SK-N-SH (cell line): ENCODE data around the gene COMMD6. TPM values are rescaled to one million over a fixed set of nuclear protein-coding genes. Genes with fewer than 3 reads are reported as not detected.

Experiments
- CTCF ChIA-PET: fragments of 300-600, 350-600 bp; formaldehyde crosslinking; extraction: SDS; loops from one replicate; lab custom pipeline; 2021; lab: Yijun Ruan, JAX
- POLR2A ChIA-PET: fragments of 350-600 bp; sonication (Branson Sonifier 250); formaldehyde crosslinking; extraction: SDS; loops from one replicate; lab custom pipeline; 2020; ENCODE audit warnings: antibody characterized with exemption, inconsistent platforms; lab: Yijun Ruan, JAX
- DNase-seq: peaks from one replicate; pipeline ENCODE4 v3.0.0; 2012
- H2AFZ ChIP-seq: fragments of 200-600 bp; sonication (generic); 2 replicates; pipeline ENCODE4 v1.8.1; 2016; ENCODE audit warnings: antibody characterized with exemption, mild to moderate bottlenecking, low read depth
- H3F3A ChIP-seq: fragments of 200-600 bp; sonication (generic); replicated peaks from 2 replicates; pipeline ENCODE3; 2016; ENCODE audit warnings: antibody characterized with exemption, mild to moderate bottlenecking; ENCODE audit not compliant: insufficient read depth
- H3K27ac ChIP-seq, 2 experiments: fragments of 200-500 bp in 1 of 2; fragments of 200-600 bp in 1 of 2; sonication (Bioruptor generic) in 1 of 2; sonication (generic), shearing (Covaris generic) in 1 of 2; 2 replicates each; pipeline versions ENCODE4 v1.5.1 to v1.6.1; 2014 to 2016; ENCODE audit warnings: low read depth in 2 of 2, inconsistent platforms in 1 of 2, low read length in 1 of 2, mild to moderate bottlenecking in 1 of 2, mixed read lengths in 1 of 2
- H3K27me3 ChIP-seq: fragments of 200-600 bp; sonication (generic), shearing (Covaris generic); 2 replicates; pipeline ENCODE4 v1.6.1; 2016; ENCODE audit warnings: mixed run types; ENCODE audit not compliant: insufficient read depth
- H3K36me3 ChIP-seq, 2 experiments: fragments of 200-500 bp in 1 of 2; fragments of 200-600 bp in 1 of 2; sonication (Bioruptor generic) in 1 of 2; sonication (generic) in 1 of 2; replicated peaks in 1 of 2; 2 replicates each; pipeline versions ENCODE3 to v1.5.1; 2014 to 2016; ENCODE audit warnings: low read length in 1 of 2, mild to moderate bottlenecking in 1 of 2; ENCODE audit not compliant: insufficient read depth in 2 of 2, control insufficient read depth in 1 of 2
- H3K4me1 ChIP-seq, 2 experiments: fragments of 200-500 bp in 1 of 2; fragments of 200-600 bp in 1 of 2; sonication (Bioruptor generic) in 1 of 2; sonication (generic), shearing (Covaris generic) in 1 of 2; 2 replicates each; pipeline versions ENCODE4 v1.5.1 to v1.6.1; 2014 to 2016; ENCODE audit warnings: low read depth in 1 of 2, low read length in 1 of 2, mixed run types in 1 of 2; ENCODE audit not compliant: insufficient read depth in 2 of 2, control insufficient read depth in 1 of 2
- H3K4me2 ChIP-seq: fragments of 200-600 bp; sonication (generic), shearing (Covaris generic); 2 replicates; pipeline ENCODE4 v1.6.1; 2017; ENCODE audit warnings: mixed run types
- H3K4me3 ChIP-seq, 2 experiments: fragments of 200-500 bp in 1 of 2; fragments of 200-600 bp in 1 of 2; sonication (Bioruptor generic) in 1 of 2; sonication (generic), shearing (Covaris generic) in 1 of 2; 2 replicates each; pipeline versions ENCODE4 v1.5.1 to v1.8.1; 2014 to 2016; ENCODE audit warnings: low read depth in 2 of 2, inconsistent platforms in 1 of 2, low read length in 1 of 2, mild to moderate bottlenecking in 1 of 2, mixed read lengths in 1 of 2, moderate library complexity in 1 of 2
- H3K79me2 ChIP-seq: fragments of 200-600 bp; sonication (generic); 2 replicates; pipeline ENCODE4 v1.8.1; 2017; ENCODE audit warnings: mild to moderate bottlenecking; ENCODE audit not compliant: insufficient read depth
- H3K9ac ChIP-seq: fragments of 200-600 bp; sonication (generic); 2 replicates; pipeline ENCODE4 v1.6.1; 2017; ENCODE audit warnings: mixed run types
- H3K9me2 ChIP-seq: fragments of 200-600 bp; sonication (generic); 2 replicates; pipeline ENCODE4 v1.6.1; 2017; ENCODE audit warnings: mixed run types
- H3K9me3 ChIP-seq: fragments of 200-600 bp; sonication (generic); 2 replicates; pipeline ENCODE4 v1.6.1; 2017; ENCODE audit warnings: mixed run types, mild to moderate bottlenecking, moderate library complexity
- H4K20me1 ChIP-seq: fragments of 200-600 bp; sonication (generic); 2 replicates; pipeline ENCODE4 v1.6.1; 2017; ENCODE audit warnings: mild to moderate bottlenecking, mixed run types; ENCODE audit not compliant: insufficient read depth
- CHD2 ChIP-seq: fragments of 150-350 bp; IDR thresholded peaks from 2 replicates; pipeline ENCODE4 v1.6.1; 2018; ENCODE audit warnings: low read length; ENCODE audit not compliant: partially characterized antibody
- ELF1 ChIP-seq: IDR thresholded peaks from 2 replicates; pipeline ENCODE4 v1.4.0; 2012
- EP300 ChIP-seq, 2 experiments: IDR thresholded peaks; 2 replicates each; pipeline versions ENCODE4 v1.4.0 to v1.6.1; 2012; ENCODE audit warnings: borderline replicate concordance in 1 of 2, low read depth in 1 of 2, low read length in 1 of 2
- FOXJ3 ChIP-seq: sonication (generic); formaldehyde crosslinking; IDR thresholded peaks from 2 replicates; pipeline ENCODE4 v1.5.1; 2020; ENCODE audit warnings: mild to moderate bottlenecking, missing genetic modification reagents
- FOXM1 ChIP-seq: IDR thresholded peaks from 2 replicates; pipeline ENCODE4 v1.4.0; 2012; ENCODE audit warnings: low read depth, mild to moderate bottlenecking
- GATA2 ChIP-seq: sonication (generic); formaldehyde crosslinking; IDR thresholded peaks from 2 replicates; pipeline ENCODE4 v1.5.0; 2020; ENCODE audit warnings: mild to moderate bottlenecking, missing genetic modification reagents
- MEF2A ChIP-seq: IDR thresholded peaks from 2 replicates; pipeline ENCODE4 v1.4.0; 2012; ENCODE audit warnings: low read depth, borderline replicate concordance
- NFIC ChIP-seq: IDR thresholded peaks from 2 replicates; pipeline ENCODE4 v1.4.0; 2012; ENCODE audit warnings: borderline replicate concordance
- RCOR1 ChIP-seq: fragments of 150-350 bp; IDR thresholded peaks from 2 replicates; pipeline ENCODE4 v1.6.1; 2017; ENCODE audit warnings: antibody characterized with exemption, low read length
- RFX5 ChIP-seq: IDR thresholded peaks from 2 replicates; pipeline ENCODE4 v1.6.1; 2012; ENCODE audit warnings: mild to moderate bottlenecking, improper control_type of control experiment, low read length
- RXRA ChIP-seq: IDR thresholded peaks from 2 replicates; pipeline ENCODE4 v1.4.0; 2012; ENCODE audit warnings: low read depth, mild to moderate bottlenecking, borderline replicate concordance
- TCF12 ChIP-seq: IDR thresholded peaks from 2 replicates; pipeline ENCODE4 v1.4.0; 2012
- YY1 ChIP-seq: IDR thresholded peaks from 2 replicates; pipeline ENCODE4 v1.4.0; 2012; ENCODE audit warnings: low read depth, mild to moderate bottlenecking
- WGBS: methylation state at CpG from one replicate; pipeline ENCODE4 v1.1.6; 2017; ENCODE audit warnings: low lambda C conversion rate; 5-methylcytosine and 5-hydroxymethylcytosine counted together
- polyA plus RNA-seq, 3 experiments: library from polyadenylated mRNA; depleted of rRNA; stranded (reverse); fragments of >200 nt; gene quantifications; 2 replicates each; pipeline ENCODE4 v1.2.3, GENCODE V29; 2012
- TF ChIP-seq, protein P1 (sequence below): IDR thresholded peaks from 2 replicates; pipeline ENCODE4 v1.4.0; 2012; ENCODE audit warnings: low read depth, borderline replicate concordance
- TF ChIP-seq, protein P2 (sequence below): fragments of 200-600 bp; sonication (generic); IDR thresholded peaks from 2 replicates; pipeline ENCODE4 v1.6.1; 2017; ENCODE audit warnings: antibody characterized with exemption, mild to moderate bottlenecking, moderate library complexity
- TF ChIP-seq, protein P3 (sequence below): fragments of 150-350 bp; IDR thresholded peaks from 2 replicates; pipeline ENCODE4 v1.6.1; 2017; ENCODE audit warnings: antibody characterized with exemption, low read length, low read depth, borderline replicate concordance
- TF ChIP-seq, protein P4 (sequence below): IDR thresholded peaks from 2 replicates; pipeline ENCODE4 v1.6.1; 2012; ENCODE audit warnings: mild to moderate bottlenecking, low read depth, low read length, moderate library complexity
- TF ChIP-seq, protein P5 (sequence below): IDR thresholded peaks from 2 replicates; pipeline ENCODE4; 2012

The COMMD6 gene
- polyA plus RNA-seq, 1 of the 3 experiments (the other 2 are of a cell fraction): 76.9 TPM

DNA sequence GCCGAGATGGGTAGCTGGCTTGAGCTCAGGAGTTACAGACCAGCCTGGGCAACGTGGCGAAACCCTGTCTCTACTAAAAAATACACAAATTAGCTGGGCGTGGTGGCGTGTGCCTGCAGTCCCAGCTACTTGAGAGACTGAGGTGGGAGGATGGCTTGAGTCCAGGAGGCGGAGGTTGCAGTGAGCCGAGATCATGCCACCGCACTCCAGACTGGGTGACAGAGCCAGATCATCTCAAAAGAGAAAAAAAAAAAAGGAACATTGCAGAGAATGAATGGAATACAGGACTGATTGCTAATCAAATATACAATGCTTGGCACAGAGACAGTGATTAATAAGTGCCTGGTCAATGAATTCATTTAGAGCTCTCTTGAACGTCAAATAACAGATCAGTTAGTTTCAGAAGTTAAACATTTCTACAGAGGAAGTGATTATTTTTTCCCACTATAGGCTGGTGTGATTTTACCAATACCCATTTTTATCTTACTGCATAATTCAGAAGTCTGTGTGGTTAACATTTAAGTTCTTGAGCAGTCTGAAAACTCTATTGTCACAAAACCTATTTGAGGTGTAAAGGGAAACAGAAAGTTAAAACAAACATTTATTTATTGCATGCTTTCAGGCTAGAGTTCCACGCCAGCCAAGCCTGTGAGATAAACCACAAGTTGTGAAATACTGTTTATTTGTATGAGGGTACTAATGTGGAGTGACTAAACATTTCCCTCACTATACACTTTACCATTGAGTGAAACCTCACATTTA is 48.0 kb downstream of the COMMD6 start (continued):
- TF ChIP-seq YY1 (no peak), EP300 (IDR thresholded peaks at IDR 0.05; ENCODE audit: borderline replicate concordance in 1 of 2, low read depth in 1 of 2, low read length in 1 of 2) (no peak), TCF12 (no peak)

DNA sequence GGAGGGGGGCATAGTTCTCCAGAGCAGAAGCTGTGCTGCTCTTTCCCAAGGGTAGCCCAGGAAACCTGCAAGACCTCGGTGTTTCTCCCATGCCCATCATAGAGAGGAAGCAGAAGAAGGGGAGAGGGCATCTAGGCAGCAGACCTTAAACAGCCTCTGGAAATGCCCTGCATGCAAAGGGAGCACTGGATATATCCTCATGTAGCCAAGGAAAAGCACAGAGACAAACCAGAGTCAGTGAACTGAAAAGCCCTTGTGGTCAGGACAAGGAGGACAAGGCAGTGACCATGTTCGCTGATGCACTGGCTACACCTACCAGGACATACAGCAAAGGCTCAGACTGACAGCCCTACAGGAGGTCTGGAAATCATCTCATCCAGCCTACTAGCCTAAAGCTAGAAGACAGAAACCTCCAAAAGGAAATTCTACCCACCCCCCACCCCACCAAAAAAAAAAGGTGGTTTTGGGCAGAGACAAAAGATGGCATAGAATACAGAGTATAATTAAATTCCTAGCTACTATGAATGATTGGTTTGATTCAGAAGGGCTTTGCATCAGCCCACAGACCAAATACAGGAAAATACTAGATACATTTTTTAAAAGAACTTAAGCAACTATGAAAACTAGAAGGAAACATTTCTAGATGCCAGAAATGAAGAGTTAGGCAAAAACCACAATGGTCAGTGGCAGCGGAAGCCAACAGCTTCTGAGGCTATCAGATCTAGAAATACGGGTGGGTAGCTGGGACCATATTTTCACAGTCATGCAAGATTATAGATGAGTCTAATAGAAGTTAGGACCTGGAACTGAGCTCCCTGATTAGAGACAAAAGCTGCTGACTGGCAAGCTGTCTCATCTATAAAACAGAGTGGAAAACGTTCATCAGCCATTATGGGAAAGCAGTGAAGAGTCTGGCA is 51.2 kb downstream of the COMMD6 start:
- H3K4me2 ChIP-seq: peak overlapping the region; percentile 12; the same call in 1 of the 2 replicates
- 65% methylated on average over 5 of the region's 5 CpGs for WGBS
- H3K27me3 ChIP-seq: no peaks in the 10 kb centered on the region
- H3K4me1 ChIP-seq: peaks cover 3 to 8% of the 10 kb centered on the region in 2 experiments; a peak in 2 of 4 replicates
- ChIA-PET POLR2A (interaction anchor here (0.6 kb wide), 2 partner anchors 36 to 56 kb away, joined by 3 to 4 read pairs; no protein-coding TSS in a partner anchor), CTCF (interaction anchor here (1.2 kb wide), 1 partner anchor 114 kb away, joined by 5 read pairs; no protein-coding TSS in a partner anchor)
- peak overlapping the region; percentile 37 for H2AFZ ChIP-seq
- TF ChIP-seq RXRA (no peak), RFX5 (no peak), EP300 (IDR thresholded peaks at IDR 0.05; ENCODE audit: borderline replicate concordance in 1 of 2, low read depth in 1 of 2, low read length in 1 of 2) (no peak), FOXJ3 (CRISPR knock-in tag) (no peak), GATA2 (CRISPR knock-in tag) (no peak), MEF2A (no peak), FOXM1 (no peak), YY1 (no peak), NFIC (no peak), RCOR1 (no peak), ELF1 (no peak), CHD2 (no peak)
- TF ChIP-seq, protein P1, sequence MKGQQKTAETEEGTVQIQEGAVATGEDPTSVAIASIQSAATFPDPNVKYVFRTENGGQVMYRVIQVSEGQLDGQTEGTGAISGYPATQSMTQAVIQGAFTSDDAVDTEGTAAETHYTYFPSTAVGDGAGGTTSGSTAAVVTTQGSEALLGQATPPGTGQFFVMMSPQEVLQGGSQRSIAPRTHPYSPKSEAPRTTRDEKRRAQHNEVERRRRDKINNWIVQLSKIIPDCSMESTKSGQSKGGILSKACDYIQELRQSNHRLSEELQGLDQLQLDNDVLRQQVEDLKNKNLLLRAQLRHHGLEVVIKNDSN: no peak
- TF ChIP-seq, protein P2, sequence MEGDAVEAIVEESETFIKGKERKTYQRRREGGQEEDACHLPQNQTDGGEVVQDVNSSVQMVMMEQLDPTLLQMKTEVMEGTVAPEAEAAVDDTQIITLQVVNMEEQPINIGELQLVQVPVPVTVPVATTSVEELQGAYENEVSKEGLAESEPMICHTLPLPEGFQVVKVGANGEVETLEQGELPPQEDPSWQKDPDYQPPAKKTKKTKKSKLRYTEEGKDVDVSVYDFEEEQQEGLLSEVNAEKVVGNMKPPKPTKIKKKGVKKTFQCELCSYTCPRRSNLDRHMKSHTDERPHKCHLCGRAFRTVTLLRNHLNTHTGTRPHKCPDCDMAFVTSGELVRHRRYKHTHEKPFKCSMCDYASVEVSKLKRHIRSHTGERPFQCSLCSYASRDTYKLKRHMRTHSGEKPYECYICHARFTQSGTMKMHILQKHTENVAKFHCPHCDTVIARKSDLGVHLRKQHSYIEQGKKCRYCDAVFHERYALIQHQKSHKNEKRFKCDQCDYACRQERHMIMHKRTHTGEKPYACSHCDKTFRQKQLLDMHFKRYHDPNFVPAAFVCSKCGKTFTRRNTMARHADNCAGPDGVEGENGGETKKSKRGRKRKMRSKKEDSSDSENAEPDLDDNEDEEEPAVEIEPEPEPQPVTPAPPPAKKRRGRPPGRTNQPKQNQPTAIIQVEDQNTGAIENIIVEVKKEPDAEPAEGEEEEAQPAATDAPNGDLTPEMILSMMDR: no peak
- TF ChIP-seq, protein P3, sequence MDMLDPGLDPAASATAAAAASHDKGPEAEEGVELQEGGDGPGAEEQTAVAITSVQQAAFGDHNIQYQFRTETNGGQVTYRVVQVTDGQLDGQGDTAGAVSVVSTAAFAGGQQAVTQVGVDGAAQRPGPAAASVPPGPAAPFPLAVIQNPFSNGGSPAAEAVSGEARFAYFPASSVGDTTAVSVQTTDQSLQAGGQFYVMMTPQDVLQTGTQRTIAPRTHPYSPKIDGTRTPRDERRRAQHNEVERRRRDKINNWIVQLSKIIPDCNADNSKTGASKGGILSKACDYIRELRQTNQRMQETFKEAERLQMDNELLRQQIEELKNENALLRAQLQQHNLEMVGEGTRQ: no peak
- TF ChIP-seq, protein P4, sequence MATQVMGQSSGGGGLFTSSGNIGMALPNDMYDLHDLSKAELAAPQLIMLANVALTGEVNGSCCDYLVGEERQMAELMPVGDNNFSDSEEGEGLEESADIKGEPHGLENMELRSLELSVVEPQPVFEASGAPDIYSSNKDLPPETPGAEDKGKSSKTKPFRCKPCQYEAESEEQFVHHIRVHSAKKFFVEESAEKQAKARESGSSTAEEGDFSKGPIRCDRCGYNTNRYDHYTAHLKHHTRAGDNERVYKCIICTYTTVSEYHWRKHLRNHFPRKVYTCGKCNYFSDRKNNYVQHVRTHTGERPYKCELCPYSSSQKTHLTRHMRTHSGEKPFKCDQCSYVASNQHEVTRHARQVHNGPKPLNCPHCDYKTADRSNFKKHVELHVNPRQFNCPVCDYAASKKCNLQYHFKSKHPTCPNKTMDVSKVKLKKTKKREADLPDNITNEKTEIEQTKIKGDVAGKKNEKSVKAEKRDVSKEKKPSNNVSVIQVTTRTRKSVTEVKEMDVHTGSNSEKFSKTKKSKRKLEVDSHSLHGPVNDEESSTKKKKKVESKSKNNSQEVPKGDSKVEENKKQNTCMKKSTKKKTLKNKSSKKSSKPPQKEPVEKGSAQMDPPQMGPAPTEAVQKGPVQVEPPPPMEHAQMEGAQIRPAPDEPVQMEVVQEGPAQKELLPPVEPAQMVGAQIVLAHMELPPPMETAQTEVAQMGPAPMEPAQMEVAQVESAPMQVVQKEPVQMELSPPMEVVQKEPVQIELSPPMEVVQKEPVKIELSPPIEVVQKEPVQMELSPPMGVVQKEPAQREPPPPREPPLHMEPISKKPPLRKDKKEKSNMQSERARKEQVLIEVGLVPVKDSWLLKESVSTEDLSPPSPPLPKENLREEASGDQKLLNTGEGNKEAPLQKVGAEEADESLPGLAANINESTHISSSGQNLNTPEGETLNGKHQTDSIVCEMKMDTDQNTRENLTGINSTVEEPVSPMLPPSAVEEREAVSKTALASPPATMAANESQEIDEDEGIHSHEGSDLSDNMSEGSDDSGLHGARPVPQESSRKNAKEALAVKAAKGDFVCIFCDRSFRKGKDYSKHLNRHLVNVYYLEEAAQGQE: no peak
- TF ChIP-seq, protein P5, sequence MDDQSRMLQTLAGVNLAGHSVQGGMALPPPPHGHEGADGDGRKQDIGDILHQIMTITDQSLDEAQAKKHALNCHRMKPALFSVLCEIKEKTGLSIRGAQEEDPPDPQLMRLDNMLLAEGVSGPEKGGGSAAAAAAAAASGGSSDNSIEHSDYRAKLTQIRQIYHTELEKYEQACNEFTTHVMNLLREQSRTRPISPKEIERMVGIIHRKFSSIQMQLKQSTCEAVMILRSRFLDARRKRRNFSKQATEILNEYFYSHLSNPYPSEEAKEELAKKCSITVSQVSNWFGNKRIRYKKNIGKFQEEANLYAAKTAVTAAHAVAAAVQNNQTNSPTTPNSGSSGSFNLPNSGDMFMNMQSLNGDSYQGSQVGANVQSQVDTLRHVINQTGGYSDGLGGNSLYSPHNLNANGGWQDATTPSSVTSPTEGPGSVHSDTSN: no peak
- no peak for DNase-seq
- no peaks in the 10 kb centered on the region for H3K9me3 ChIP-seq
- H3K27ac ChIP-seq: peak overlapping the region in 1 of 2 experiments; percentile 50; a peak in 2 of 4 replicates
- H3K79me2 ChIP-seq: no peaks in the 10 kb centered on the region
- no peaks in the 10 kb centered on the region for H4K20me1 ChIP-seq
- no peak overlapping the region for H3K9ac ChIP-seq
- peaks cover 11% of the 10 kb centered on the region for H3F3A ChIP-seq
- no peaks in the 10 kb centered on the region for H3K36me3 ChIP-seq
- no peaks in the 10 kb centered on the region for H3K9me2 ChIP-seq
- no peak overlapping the region for H3K4me3 ChIP-seq
